Lower leg skin (tissue), 3 donors: ENCODE measurements around the gene SNRNP70.

ENCODE experiments used
- CTCF ChIP-seq, 3 donors: fragments of 450-650 bp; IDR thresholded peaks; one replicate each; pipeline ENCODE4 v1.5.1; 2016; ENCODE audit warnings: antibody characterized with exemption in 3 of 3, mild to moderate bottlenecking in 3 of 3, moderate library complexity in 2 of 3
- POLR2A ChIP-seq, 2 donors: fragments of 450-650 bp; IDR thresholded peaks; one replicate each; pipeline ENCODE4 v1.6.1; 2016 to 2017; ENCODE audit warnings: antibody characterized with exemption in 2 of 2, mild to moderate bottlenecking in 1 of 2, moderate library complexity in 1 of 2

GRCh38 chr19:49106648-49107135, 21.4 kb downstream of the SNRNP70 start:
- TF ChIP-seq CTCF (IDR thresholded peaks at IDR 0.05) = no peak
- no peak for TF ChIP-seq POLR2A (IDR thresholded peaks at IDR 0.05)
